Breast epithelium (tissue), 4 donors: Measurements from ENCODE around the gene NAP1L4. TPM values are rescaled to one million over a fixed set of nuclear protein-coding genes. Genes with fewer than 3 reads are reported as not detected.

Experiments
- DNase-seq, 2 donors: peaks; one replicate each; pipeline ENCODE4 v3.0.0-alpha.2; 2019; ENCODE audit warnings: low spot score in 2 of 2
- H3K27ac ChIP-seq, 2 donors: fragments of 200-600 bp; sonication (generic) in 1 of 2; one replicate each; pipeline ENCODE4 v1.5.1; 2016 to 2019; ENCODE audit warnings: mild to moderate bottlenecking in 1 of 2
- H3K27me3 ChIP-seq, 2 donors: fragments of 200-600 bp; sonication (generic) in 1 of 2; one replicate each; pipeline versions ENCODE4 v1.5.1 to v1.6.0; 2017 to 2019; ENCODE audit warnings: control low read depth in 1 of 2, mild to moderate bottlenecking in 1 of 2
- H3K36me3 ChIP-seq: fragments of 200-600 bp; one replicate; pipeline ENCODE4 v1.5.1; 2019
- H3K4me1 ChIP-seq, 2 donors: fragments of 200-600 bp; sonication (generic); one replicate each; pipeline ENCODE4 v1.5.1; 2016 to 2019; ENCODE audit warnings: control low read depth in 1 of 2
- H3K4me3 ChIP-seq, 3 donors: fragments of 200-600 bp; sonication (generic); 1 replicate in 2 of 3; 2 replicates in 1 of 3; pipeline ENCODE4 v1.5.1; 2016 to 2019; ENCODE audit warnings: mild to moderate bottlenecking in 3 of 3, moderate library complexity in 2 of 3
- H3K9me3 ChIP-seq, 2 donors: fragments of 200-600 bp; sonication (generic) in 1 of 2; one replicate each; pipeline ENCODE4 v1.5.1; 2016 to 2019; ENCODE audit warnings: control low read depth in 1 of 2
- POLR2A ChIP-seq: fragments of 450-650 bp; IDR thresholded peaks from one replicate; pipeline ENCODE4 v1.6.1; 2016; ENCODE audit warnings: antibody characterized with exemption, mild to moderate bottlenecking, moderate library complexity
- POLR2AphosphoS5 ChIP-seq, 3 donors: sonication (generic); formaldehyde crosslinking; IDR thresholded peaks; one replicate each; pipeline ENCODE4 v1.6.1; 2017; ENCODE audit warnings: antibody characterized with exemption in 3 of 3
- intact Hi-C: fragments of 100-400 bp; cut with DNase I; formaldehyde crosslinking; loops from one replicate; pipeline ENCODE4 v1.15.1; 2023; ENCODE audit warnings: low total_unique reads
- total RNA-seq, 3 donors: library from RNA; depleted of rRNA; stranded (reverse); fragments of >200 nt; gene quantifications; one replicate each; pipeline ENCODE4 v1.1.0, GENCODE V29; 2016
- TF ChIP-seq, protein P1 (sequence below), 3 donors: fragments of 450-650 bp; IDR thresholded peaks; one replicate each; pipeline ENCODE4 v1.5.1; 2016 to 2017; ENCODE audit warnings: antibody characterized with exemption in 3 of 3, mild to moderate bottlenecking in 3 of 3, moderate library complexity in 3 of 3

Gene NAP1L4
- total RNA-seq, 3 donors from 2014 or later = 87.1 to 167 (median 98.3) TPM

DNA sequence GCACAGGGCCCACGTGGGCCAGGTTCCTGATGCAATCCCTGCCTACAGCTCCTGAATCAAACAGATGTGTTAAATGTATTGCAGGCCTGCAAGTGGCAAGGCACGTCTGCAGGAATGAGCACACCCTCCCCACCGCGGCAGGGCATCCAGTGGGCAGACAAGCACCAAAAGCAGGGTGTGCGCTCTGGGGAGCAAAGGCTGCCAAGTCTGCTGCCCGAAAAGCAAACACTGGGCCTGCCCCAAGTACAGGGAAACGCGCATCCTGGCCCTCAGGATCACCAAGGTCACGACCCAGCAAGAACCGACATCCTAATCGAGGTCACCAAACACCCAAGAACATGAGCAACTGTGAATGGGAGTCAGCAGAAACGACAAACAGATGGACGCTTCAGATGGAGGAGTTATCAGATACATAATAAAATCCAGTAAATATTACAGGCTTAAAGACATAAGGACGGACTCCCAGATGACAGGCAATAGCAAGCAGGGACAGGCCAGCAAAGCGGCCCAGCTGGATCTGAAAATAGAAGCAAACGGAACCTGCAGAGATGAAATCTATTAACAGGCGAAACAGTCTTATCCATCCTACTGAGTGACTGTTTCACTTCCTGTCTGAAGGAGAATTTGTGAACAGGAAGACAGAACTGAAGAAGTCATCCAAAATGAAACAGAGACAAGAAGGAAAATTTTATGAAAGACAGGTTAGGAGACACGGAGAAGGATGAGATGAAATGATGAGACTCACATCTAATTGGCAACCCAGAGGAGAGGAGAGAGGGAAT lies 38.4 kb upstream of the NAP1L4 start:
- Histone ChIP-seq H3K27me3 (no peaks in the 10 kb centered on the region), H3K4me1 (no peaks in the 10 kb centered on the region), H3K36me3 (peaks cover 4% of the 10 kb centered on the region), H3K4me3 (no peak overlapping the region), H3K27ac (no peak overlapping the region), H3K9me3 (no peaks in the 10 kb centered on the region)
- intact Hi-C loops = no loop called here
- DNase-seq = no peak
- TF ChIP-seq, protein P1, sequence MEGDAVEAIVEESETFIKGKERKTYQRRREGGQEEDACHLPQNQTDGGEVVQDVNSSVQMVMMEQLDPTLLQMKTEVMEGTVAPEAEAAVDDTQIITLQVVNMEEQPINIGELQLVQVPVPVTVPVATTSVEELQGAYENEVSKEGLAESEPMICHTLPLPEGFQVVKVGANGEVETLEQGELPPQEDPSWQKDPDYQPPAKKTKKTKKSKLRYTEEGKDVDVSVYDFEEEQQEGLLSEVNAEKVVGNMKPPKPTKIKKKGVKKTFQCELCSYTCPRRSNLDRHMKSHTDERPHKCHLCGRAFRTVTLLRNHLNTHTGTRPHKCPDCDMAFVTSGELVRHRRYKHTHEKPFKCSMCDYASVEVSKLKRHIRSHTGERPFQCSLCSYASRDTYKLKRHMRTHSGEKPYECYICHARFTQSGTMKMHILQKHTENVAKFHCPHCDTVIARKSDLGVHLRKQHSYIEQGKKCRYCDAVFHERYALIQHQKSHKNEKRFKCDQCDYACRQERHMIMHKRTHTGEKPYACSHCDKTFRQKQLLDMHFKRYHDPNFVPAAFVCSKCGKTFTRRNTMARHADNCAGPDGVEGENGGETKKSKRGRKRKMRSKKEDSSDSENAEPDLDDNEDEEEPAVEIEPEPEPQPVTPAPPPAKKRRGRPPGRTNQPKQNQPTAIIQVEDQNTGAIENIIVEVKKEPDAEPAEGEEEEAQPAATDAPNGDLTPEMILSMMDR (IDR thresholded peaks at IDR 0.05) = no peak
- TF ChIP-seq POLR2AphosphoS5 (IDR thresholded peaks at IDR 0.05) (no peak), POLR2A (no peak)

DNA sequence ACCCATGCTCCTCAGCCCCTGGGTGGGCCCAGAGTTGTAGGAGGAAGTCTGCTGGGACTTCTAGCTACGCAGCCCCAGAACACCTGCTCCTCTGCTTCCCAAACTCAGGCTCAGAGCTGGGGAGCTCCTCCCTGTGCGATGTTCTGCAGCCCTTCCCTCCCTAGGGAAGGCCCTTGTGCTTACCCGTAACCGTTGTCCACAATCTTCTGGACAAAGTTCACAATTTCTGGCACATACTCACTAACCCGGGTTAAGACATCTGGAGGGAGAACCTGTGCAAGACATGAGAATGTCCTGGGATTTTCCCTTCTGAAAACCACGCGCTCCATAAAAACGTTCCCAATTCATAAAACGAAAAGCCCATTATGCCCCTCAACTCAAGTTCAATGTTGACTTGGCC lies 36.7 kb upstream of the NAP1L4 start:
- Histone ChIP-seq H3K27ac (no peak overlapping the region), H3K36me3 (peaks cover 4% of the 10 kb centered on the region), H3K4me1 (no peaks in the 10 kb centered on the region), H3K27me3 (no peaks in the 10 kb centered on the region), H3K9me3 (no peaks in the 10 kb centered on the region), H3K4me3 (no peak overlapping the region)
- DNase-seq = no peak
- intact Hi-C loops = no loop called here
- no peak for TF ChIP-seq POLR2A
- TF ChIP-seq POLR2AphosphoS5 (IDR thresholded peaks at IDR 0.05) = no peak
- TF ChIP-seq, protein P1 (IDR thresholded peaks at IDR 0.05) = no peak

DNA sequence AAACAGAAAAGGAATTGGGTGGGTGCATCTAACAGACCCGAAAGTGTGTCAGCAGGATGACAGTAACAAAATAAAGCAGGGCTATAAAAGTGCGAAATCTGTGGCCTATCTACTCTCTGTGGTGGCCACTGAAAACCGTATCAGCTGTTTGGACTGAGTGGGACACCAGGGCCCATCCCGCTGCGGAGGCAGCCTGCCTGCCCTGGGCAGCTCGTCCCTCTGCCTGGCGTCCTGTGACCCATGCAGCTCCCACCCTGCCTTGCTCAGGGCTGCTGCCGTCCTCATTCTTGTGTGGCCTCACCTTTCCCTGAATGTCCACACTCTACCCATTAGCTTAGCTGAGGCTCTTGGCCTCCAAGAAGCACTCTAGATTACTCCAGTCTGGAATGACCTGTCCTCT lies 34.7 kb upstream of the NAP1L4 start:
- TF ChIP-seq POLR2A (no peak), POLR2AphosphoS5 (IDR thresholded peaks at IDR 0.05) (no peak)
- TF ChIP-seq, protein P1 (IDR thresholded peaks at IDR 0.05) = no peak
- intact Hi-C loops = no loop called here
- Histone ChIP-seq H3K4me3 (no peak overlapping the region), H3K27ac (no peak overlapping the region), H3K9me3 (no peaks in the 10 kb centered on the region), H3K27me3 (no peaks in the 10 kb centered on the region), H3K36me3 (peaks cover 4% of the 10 kb centered on the region), H3K4me1 (no peaks in the 10 kb centered on the region)
- DNase-seq = no peak

DNA sequence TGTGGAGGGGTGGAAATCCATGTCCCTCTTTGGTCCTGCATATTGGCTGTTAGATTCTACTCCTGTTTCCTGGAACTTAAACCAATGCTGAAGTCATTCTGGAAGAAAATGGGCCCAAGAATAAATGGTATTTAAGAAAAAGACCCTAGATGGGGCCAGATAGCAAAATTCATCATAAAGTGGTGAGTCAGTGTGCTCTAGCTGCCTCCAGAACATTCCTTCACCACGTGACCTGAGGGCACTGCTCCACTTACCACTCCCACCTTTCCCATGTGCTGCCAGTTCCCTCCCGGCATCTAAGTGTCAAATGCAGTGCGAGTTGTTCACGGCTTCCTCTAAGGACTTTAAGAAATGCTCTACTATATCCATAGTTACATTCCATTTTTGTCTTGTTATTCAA lies 30.9 kb upstream of the NAP1L4 start:
- H3K27ac ChIP-seq = peak overlapping the region; percentile 8
- no peaks in the 10 kb centered on the region for H3K36me3 ChIP-seq
- no peaks in the 10 kb centered on the region for H3K27me3 ChIP-seq
- H3K4me3 ChIP-seq = no peak overlapping the region
- intact Hi-C loops = no loop called here
- no peak for DNase-seq
- H3K4me1 ChIP-seq = peaks cover 0 to 9% of the 10 kb centered on the region in 2 donors
- TF ChIP-seq, protein P1 (IDR thresholded peaks at IDR 0.05) = no peak
- TF ChIP-seq POLR2AphosphoS5 (IDR thresholded peaks at IDR 0.05) (no peak), POLR2A (no peak)
- no peaks in the 10 kb centered on the region for H3K9me3 ChIP-seq

DNA sequence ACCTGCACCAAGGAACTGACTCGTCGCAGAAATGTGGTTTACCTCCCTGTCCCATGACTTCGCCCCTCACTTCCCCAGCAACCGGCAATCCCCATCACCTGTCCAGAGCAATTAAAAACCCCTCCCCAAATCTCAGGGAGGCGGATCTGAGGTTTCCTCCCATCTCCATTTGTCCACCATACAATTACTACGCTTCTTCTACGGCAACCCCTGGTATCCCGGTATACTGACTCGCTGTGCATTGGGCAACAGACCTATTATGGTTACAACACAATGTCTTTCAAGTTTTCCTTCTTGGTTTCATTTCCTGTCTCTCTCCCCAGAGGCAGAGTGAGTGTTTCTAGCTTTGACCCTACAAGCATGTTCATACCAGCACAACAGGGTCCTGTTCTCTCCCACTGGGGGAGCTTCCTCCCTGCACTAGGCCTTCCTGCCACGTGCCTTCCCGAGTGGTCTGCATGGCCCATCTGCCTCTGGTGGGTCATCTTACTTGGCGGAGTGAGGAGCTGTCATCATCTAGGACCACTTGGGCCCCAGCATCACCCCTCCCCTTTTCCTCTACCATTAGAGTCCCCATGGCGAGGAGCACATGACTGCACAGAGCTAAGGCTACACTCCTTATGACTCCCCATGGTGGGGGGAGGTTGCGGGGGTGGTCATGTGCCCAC lies 30.3 kb upstream of the NAP1L4 start:
- intact Hi-C loops = no loop called here
- Histone ChIP-seq H3K27me3 (no peaks in the 10 kb centered on the region), H3K36me3 (no peaks in the 10 kb centered on the region), H3K9me3 (no peaks in the 10 kb centered on the region), H3K4me3 (no peak overlapping the region), H3K4me1 (peaks cover 0 to 9% of the 10 kb centered on the region in 2 donors), H3K27ac (peak overlapping the region; percentile 8)
- no peak for DNase-seq
- TF ChIP-seq POLR2A = no peak
- no peak for TF ChIP-seq POLR2AphosphoS5 (IDR thresholded peaks at IDR 0.05)
- TF ChIP-seq, protein P1 (IDR thresholded peaks at IDR 0.05) = no peak
